PC-9 (cell line): ENCODE results near the gene CDK11A.

Experiments
- CTCF ChIP-seq: fragments of 200-600 bp; sonication (generic); conservative IDR thresholded peaks from 2 replicates; pipeline ENCODE4 v1.6.1; 2017; ENCODE audit warnings: mixed run types, antibody characterized with exemption, mild to moderate bottlenecking, moderate library complexity
- EZH2 ChIP-seq: fragments of 200-600 bp; sonication (generic); IDR thresholded peaks from 2 replicates; pipeline ENCODE4 v1.8.0; 2017; ENCODE audit warnings: antibody characterized with exemption, low read depth

- TF ChIP-seq EZH2 (no peak), CTCF (no peak)
Observed at GRCh38 chr1:1752636-1753606, 28.8 kb upstream of the CDK11A start.
